ENCODE results near the gene KRTAP10-11.
A peak's percentile ranks its signal among the peaks of the same experiment; 100 is the strongest.
"Not testable (repeated sequence)": the region's sequence is repeated elsewhere in the genome, so short reads cannot be mapped to it uniquely, and the experiment has no call there.

The KRTAP10-11 gene

DNA sequence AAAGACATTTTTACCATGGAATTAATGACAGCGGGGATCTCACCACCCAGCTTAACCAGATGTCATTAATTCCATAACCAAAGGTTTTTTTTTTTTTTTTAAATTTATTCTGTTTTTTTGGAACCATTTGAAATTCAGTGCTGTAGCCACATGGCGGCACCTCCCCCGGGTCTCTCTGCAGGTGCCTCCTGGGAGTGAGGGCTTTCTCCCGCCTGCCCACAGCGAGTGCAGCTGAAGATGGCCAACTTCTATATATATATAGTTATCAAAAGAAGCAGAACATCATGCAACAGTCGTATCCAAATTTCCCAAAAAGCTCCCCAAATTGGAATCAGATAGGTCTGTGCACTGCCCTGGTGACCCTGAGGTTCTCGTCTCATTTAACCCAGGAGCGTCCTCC, 30.7 kb upstream of the KRTAP10-11 start:
- no peak for DNase-seq

DNA sequence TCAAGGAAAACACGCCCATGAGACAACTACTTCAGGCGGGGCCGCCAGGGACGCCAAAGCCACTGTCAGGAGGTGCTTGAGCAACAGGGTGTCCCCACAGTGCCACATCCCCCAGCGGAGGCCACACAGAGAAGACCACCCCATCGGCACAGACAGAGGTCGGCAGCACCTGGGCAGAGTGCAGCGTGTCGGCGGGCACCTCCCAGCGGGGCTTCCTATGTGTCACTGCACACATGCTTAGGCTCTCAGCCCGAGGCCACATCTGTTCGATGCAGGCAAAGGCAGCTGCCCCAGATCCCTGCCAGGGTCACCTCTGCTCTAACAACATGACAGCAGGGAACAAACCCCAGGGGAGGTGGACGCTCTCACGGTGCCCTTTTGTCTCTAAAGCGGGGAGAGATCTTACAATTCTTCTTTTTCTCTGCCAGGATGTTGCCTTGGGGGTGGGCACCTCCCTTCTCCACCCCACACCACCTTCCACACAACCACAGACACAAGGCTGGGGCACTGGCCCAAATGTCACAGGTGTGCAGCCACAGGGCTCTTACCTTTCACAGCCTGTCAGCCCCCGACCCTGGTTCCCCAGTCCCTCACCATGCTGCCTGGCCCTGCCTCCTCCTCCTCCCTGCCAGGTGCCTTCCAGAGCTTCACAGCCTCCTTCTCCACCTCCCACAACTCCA, 30.2 kb upstream of the KRTAP10-11 start:
- DNase-seq, result no peak

GRCh38 chr21:44616591-44616926, 29.7 kb upstream of the KRTAP10-11 start:
- no peak for DNase-seq

DNA sequence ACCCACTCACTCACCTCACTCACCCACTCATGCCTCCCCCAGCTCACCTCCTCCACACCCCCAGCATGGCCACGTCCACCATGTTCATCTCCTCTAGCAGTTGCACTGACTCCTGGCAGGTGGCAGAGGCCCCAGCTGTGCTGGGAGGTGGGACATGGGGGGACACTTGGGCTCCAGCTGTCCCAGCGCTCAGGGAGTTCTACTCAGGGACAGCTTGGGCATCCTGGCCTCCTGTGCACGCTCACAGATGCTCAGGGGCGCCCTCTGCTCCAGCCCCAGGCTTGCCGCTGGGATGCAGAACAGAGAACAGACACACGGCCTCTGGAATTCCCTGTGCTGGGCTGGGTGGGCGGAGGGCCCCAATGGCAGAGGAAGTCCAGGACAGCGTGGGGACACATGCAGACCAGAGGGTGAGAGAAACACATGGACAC, 29.1 kb upstream of the KRTAP10-11 start:
- DNase-seq, result no peak

DNA sequence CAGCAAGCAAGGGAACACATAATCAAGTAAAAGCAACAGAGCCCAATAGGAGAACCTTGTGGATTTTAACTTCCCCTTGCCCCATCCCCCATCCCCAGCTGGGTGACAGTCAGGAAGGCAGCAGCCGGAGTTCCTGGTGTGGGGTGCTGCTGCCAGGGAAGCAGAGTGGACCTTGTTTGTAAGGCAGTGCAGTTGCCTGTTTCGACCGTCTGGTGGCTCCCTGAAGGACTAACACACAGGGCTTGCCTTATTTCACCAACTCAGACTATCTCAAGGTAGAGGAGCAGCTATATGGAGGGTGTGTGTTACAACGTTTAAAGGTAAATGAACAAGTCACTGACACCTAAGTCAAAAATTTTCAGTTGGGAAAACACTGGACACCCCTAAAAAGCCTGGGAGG, 27.7 kb upstream of the KRTAP10-11 start:
- DNase-seq, result no peak

DNA sequence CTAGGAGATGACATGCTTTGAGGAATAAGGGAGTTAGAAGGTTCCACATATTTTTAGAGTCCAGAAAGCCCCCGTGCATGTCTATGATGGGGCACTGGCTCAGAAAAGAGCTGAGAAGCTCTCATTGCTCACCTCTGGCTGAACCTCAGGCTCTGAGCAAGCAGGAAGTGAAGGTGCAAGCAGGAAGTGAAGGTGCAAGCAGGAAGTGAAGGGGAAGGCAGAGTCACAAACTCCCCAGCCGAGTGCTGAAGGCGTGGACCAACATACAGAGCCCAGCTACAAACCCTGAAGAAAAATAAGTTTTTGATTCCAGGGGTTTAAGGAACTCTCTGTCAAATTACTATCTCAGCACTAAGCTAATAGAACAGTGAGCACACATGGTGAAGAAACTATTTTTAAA, 27.3 kb upstream of the KRTAP10-11 start:
- DNase-seq, result no peak

DNA sequence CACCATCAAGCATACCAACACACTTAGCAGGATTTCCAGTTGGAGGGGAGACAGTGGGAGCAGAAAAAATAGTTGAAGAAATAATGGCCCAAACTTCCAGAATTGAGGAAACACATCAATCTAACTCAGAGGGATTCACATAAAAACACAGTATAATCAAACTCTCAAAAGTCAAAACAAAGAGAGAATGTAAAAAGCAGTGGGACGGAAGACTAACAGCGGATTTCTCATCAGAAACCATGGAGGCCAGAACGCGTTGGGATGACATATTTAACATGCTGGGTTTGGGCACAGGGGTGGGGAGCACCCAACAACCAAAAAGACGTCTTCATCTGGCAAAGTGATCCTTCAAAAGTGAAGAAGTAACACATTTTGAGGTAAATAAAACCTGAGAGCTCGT, 26.3 kb upstream of the KRTAP10-11 start:
- DNase-seq, result no peak

DNA sequence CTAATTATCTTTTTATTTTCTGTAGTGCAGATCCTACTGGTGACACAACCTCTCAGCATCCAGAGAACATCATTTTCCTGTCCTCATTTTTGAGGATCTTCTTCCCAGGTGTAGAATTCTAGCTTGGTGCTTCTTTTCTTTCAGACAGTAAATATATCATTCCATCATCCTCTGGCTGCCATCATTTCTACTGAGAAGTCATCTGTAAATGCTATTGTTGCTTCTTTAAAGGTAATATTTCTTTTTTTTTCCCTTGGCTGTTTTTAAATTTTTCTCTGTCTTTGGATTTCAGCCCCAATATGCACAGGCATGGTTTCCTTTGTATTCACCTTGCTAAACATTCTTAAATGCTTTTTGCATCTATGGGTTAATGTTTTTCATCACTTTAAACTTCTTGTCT, 22.6 kb upstream of the KRTAP10-11 start:
- no peak for DNase-seq

DNA sequence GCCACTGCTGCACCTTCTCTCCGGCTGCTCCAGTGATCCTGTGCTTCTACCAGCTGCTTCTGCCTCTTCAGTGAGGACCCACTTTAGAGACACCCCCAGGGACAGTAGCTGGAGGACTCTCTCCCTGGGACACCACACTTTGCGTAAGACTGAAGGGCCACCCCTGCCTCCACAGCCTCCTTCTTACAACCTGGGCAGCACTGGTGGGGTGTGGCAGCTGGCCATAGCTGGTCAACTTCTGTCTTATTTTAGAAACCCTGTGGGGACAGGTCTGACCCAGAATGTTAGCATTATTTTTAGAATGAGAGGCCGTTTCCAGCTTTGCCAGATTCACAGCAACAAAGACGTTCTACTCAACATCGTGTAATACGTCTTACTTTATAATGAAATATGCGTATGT, 20.5 kb upstream of the KRTAP10-11 start:
- no peak for DNase-seq

GRCh38 chr21:44626262-44626661, 20.0 kb upstream of the KRTAP10-11 start:
- DNase-seq, result no peak

DNA sequence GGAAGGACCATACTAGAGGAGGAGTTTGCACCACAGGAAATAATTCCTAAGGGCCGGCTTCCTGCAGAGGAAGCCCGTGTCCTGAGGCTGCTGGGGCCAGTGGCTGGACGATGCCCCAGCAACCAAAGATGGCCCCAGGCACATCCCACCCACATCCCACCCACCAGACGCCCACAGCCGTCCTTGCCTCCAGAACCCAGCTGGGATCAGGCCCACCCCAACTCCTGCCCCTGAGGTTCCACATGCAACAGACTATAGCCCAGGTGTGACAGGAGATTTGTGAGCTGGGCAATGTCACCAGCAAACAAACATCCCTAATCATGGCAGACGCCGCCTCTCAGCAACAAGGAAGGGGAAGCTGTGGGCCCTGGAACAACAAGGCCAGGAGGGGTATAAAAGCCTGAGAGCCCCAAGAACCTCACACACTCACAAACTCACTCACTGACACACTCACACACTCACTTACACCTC, 19.5 kb upstream of the KRTAP10-11 start, which contains the start of gene KRTAP10-9:
KRTAP10-9 (plus strand) TSS at position 421 of the 471 bp plus-strand sequence. CDS start 79 bp downstream, outside the sequence.
- DNase-seq, result no peak

- DNase-seq, result not testable (repeated sequence)
These were observed 18.9 kb upstream of the KRTAP10-11 start for GRCh38 chr21:44627181-44627822.

DNA sequence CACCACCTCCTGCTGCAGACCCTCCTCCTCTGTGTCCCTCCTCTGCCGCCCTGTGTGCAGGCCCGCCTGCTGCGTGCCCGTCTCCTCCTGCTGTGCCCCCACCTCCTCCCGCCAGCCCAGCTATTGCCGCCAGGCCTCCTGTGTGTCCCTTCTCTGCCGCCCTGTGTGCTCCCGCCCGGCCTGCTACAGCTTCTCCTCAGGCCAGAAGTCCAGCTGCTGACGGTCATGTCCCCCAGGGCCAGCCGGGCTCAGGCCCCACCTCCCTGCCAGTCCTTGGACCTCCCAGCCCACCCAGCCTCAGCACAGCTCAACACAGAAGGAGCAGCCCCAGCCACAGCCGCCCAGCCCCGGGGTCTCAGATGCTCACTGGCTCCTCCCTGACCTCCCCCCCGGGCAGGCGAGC, 18.4 kb upstream of the KRTAP10-11 start:
- not testable (repeated sequence) for DNase-seq

DNA sequence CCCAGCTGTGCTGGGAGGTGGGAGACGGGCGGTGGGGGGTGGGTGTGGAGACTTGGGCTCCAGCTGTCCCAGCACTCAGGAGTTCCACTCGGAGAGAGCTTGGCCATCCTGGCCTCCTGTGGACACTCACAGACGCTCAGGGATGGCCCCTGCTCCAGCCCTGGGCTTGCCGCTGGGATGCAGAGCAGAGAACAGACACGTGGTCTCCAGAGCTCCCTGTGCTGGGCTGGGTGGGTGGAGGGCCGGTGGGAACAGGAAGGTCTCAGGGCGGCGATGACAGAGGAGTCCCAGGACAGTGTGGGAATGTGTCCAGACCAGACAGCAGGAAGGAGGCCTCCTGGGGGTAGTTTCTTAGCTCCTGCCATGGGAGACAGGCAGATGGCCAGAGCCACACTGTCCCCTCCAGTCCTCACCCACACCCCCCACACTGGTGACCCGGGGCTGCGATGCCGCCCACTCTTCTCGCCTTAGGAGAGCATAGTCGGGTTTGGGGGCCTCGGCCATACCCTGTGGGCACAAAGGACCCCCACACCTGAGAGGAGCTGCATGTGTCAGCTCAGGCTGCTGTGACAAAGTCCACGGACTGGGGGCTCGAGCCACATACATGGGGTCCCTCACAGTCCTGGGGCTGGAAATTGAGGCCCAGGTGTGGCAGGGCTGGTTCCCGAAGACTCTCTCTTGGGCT, 17.4 kb upstream of the KRTAP10-11 start:
- DNase-seq, result no peak

GRCh38 chr21:44630440-44630839, 15.8 kb upstream of the KRTAP10-11 start:
- DNase-seq, result no peak

DNA sequence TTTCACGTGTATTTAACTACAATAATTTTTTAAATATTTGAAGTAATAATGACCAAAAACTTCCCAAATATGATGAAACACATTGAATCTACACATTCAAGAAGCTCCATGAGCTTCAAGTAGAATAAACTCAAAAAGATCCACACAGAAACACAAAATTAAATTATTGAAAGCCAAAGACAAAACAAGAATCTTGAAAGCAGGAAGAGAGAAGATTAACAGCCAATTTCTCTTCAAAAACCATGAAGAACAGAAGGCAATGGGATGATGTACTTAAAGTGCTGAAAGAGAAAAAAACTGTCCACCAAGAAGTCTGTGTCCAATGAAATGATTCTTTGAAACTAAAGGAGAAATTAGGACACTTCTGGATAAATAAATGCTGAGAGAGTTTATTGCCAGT, 14.1 kb upstream of the KRTAP10-11 start:
- no peak for DNase-seq

DNA sequence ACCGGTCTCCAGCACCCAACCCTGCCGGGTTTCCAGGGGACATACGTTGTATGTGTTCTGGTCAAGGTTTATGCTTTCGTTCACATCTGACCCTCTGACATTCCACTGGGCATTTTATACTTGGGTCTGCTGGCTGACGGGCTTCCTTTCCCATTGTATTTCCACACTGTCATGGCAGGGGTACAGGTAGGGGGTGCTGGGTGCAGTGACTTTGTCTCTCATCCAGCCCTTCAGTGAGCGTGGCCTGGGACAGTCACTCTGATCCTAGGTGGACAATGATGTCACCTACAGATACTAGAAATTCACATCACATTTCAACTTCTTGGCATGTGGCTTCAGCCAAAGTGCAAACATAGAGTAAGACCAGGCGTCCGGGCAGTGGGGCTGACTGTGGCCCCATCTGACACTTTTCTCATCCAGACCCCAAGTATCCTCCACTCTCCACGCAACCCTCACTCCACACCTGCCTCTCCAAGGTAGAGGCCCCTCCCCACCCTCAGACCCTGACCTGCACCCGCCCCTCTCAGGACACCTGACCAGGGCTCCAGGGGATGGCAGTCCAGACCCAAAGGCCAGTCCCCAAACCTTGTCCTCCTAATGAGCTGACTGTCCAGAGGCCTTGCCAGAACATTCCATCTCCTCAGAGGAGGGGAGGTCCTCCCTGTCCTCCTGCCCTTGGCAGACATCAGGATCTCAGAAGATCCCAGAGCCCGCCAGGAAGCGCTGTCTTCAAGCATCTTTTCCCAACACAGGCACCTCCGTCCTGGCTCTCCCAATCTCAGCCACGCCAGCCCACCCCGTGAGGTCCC, 9.8 kb upstream of the KRTAP10-11 start:
- no peak for DNase-seq

DNA sequence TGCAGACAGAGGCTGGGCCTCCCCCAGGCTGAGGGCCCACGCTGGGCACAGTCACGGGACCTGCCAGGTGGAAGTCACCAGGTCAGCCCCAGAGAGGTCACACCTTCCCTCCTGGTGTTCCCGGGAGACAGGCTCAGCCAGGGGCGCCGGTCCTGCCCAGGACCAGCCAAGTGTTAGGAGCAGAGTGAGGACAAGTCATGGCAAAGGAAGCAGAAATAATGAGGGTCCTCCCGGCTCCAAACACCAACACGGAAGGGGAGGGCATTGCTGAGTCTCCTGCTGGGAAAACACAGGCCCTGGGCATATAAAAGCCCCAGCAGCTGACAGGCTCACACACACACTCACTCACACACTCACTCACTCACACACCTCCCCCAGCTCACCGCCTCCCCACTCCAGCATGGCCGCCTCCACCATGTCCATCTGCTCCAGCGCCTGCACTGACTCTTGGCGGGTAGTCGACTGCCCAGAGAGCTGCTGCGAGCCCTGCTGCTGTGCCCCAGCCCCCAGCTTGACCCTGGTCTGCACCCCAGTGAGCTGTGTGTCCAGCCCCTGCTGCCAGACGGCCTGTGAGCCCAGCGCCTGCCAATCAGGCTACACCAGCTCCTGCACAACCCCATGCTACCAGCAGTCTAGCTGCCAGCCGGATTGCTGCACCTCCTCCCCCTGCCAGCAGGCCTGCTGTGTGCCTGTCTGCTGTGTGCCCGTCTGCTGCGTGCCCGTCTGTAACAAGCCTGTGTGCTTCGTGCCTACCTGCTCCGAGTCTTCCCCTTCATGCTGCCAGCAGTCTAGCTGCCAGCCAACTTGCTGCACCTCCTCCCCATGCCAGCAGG, 9.0 kb upstream of the KRTAP10-11 start, which contains the start of gene KRTAP10-10:
KRTAP10-10 (plus strand) TSS at position 339 of the 833 bp plus-strand sequence; CDS start at position 401, 62 bp downstream.
- DNase-seq, result peak in 1 of 2 experiments; percentile 44

GRCh38 chr21:44637851-44638348, 8.3 kb upstream of the KRTAP10-11 start:
- DNase-seq, result not testable (repeated sequence)

DNA sequence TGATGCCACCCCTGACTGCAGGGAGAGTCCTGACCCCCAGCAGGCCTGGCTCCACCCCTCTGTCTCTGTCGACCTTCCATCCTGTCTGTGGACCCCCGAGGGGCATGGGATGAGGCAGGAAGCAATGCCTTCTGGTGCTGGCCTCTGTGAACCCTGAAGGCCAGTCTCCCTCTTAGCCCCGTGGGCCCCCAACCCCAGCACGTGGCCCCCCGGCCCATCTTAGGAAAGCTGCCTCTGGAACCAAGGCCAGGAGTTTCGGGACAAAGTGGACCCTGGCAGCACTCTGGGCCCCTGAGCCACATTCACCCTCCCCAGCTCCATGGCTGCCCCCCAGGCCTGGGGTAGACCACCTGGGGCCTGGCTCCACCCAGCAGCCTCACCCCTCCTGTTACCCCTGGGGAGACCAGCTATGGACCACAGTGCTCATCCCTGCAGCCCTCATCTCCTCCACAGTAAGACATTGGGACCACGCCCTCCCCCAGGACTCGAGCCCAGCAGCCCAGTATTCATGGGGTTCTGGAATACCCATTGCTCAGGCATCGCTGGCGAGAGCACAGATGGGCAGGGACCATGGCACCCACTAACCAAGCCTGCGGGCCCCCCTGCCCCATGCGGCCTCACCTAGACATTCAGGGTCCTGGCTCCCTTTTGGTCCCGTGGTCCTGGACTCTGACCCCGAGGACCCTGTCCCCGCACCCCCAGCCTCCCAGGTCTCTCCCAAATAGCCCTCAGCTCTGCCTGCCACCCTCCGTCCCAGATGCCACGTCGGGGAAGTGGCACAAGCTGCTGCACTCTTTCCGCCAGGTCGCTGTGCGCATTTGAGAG, 7.5 kb upstream of the KRTAP10-11 start:
- DNase-seq, result not testable (repeated sequence)

- no peak for DNase-seq
These were observed 6.9 kb upstream of the KRTAP10-11 start for GRCh38 chr21:44639331-44639655.

All from NCI-H446 (cell line).